GM23338 (cell line): ENCODE data around the gene SEC14L1. TPM values are rescaled to one million over a fixed set of nuclear protein-coding genes. Genes with fewer than 3 reads are reported as not detected.

Experiments used
- ATAC-seq: fragments of 200-7000 bp; cut with Tn5 transposase; 3 replicates; pipeline ENCODE4 v1.9.1; 2020
- DNase-seq: peaks from one replicate; pipeline ENCODE4 v3.0.0-alpha.2; 2015; ENCODE audit warnings: low spot score
- H2AFZ ChIP-seq: fragments of 200-600 bp; sonication (generic); 2 replicates; pipeline ENCODE4 v1.8.0; 2016; ENCODE audit warnings: antibody characterized with exemption, mild to moderate bottlenecking, moderate library complexity
- H3F3A ChIP-seq: fragments of 200-600 bp; sonication (generic); replicated peaks from 2 replicates; pipeline ENCODE4 v1.8.0; 2017; ENCODE audit warnings: antibody characterized with exemption, mixed run types, low read depth
- H3K27ac ChIP-seq: fragments of 200-600 bp; sonication (generic); 2 replicates; pipeline ENCODE4 v1.6.1; 2016; ENCODE audit warnings: low read depth
- H3K27me3 ChIP-seq: fragments of 200-600 bp; sonication (generic); 2 replicates; pipeline ENCODE4 v1.8.0; 2016; ENCODE audit warnings: mild to moderate bottlenecking, mixed run types, moderate library complexity; ENCODE audit not compliant: insufficient read depth
- H3K36me3 ChIP-seq: fragments of 200-600 bp; sonication (generic); 2 replicates; pipeline ENCODE4 v1.8.0; 2016; ENCODE audit warnings: mild to moderate bottlenecking; ENCODE audit not compliant: insufficient read depth
- H3K4me1 ChIP-seq: fragments of 200-600 bp; sonication (generic); 2 replicates; pipeline ENCODE4 v1.8.0; 2016; ENCODE audit warnings: mild to moderate bottlenecking, moderate library complexity; ENCODE audit not compliant: insufficient read depth
- H3K4me2 ChIP-seq: fragments of 200-600 bp; sonication (generic); 2 replicates; pipeline ENCODE4 v1.7.1; 2017; ENCODE audit warnings: mixed run types
- H3K4me3 ChIP-seq: fragments of 200-600 bp; sonication (generic); 2 replicates; pipeline ENCODE4 v1.6.1; 2016; ENCODE audit warnings: mixed run types
- H3K79me2 ChIP-seq: fragments of 200-600 bp; sonication (generic); replicated peaks from 2 replicates; pipeline ENCODE4 v1.8.0; 2017; ENCODE audit warnings: mild to moderate bottlenecking; ENCODE audit not compliant: insufficient read depth
- H3K9me2 ChIP-seq: fragments of 200-600 bp; sonication (generic); 2 replicates; pipeline ENCODE4 v1.8.0; 2017; ENCODE audit not compliant: insufficient read depth
- H4K20me1 ChIP-seq: fragments of 200-600 bp; sonication (generic); replicated peaks from 2 replicates; pipeline ENCODE4 v1.8.0; 2017; ENCODE audit warnings: mild to moderate bottlenecking; ENCODE audit not compliant: insufficient read depth
- H3K27ac Mint-ChIP-seq: 2 replicates; pipeline ENCODE4 v1.8.0; 2020; ENCODE audit warnings: inconsistent platforms, mild to moderate bottlenecking, moderate library complexity, mixed read lengths
- H3K27me3 Mint-ChIP-seq: 3 replicates; pipeline ENCODE4 v1.8.0; 2022; ENCODE audit warnings: low read depth, mild to moderate bottlenecking, moderate library complexity, mixed read lengths, inconsistent platforms; ENCODE audit not compliant: insufficient read depth, poor library complexity
- H3K36me3 Mint-ChIP-seq: 3 replicates; pipeline ENCODE4 v1.8.0; 2021; ENCODE audit warnings: low read depth, mild to moderate bottlenecking, inconsistent platforms, moderate library complexity, mixed read lengths
- H3K4me1 Mint-ChIP-seq: 3 replicates; pipeline ENCODE4 v1.8.0; 2020; ENCODE audit warnings: mild to moderate bottlenecking, inconsistent platforms, mixed read lengths
- H3K4me3 Mint-ChIP-seq: 3 replicates; pipeline ENCODE4 v1.8.0; 2021; ENCODE audit warnings: moderate library complexity, mild to moderate bottlenecking, inconsistent platforms, mixed read lengths
- H3K9me3 Mint-ChIP-seq: 3 replicates; pipeline ENCODE4 v1.8.0; 2020; ENCODE audit warnings: moderate library complexity, mild to moderate bottlenecking, inconsistent platforms, mixed read lengths
- CREB1 ChIP-seq: fragments of 250-450 bp; sonication (Bioruptor Pico); IDR thresholded peaks from 2 replicates; pipeline ENCODE4 v1.5.0; 2020; ENCODE audit warnings: low read depth, mild to moderate bottlenecking, moderate library complexity
- EZH2 ChIP-seq: fragments of 200-600 bp; sonication (generic); IDR thresholded peaks from one replicate; pipeline ENCODE4 v1.8.0; 2017; ENCODE audit warnings: antibody characterized with exemption, mild to moderate bottlenecking, low read depth; ENCODE audit not compliant: unreplicated experiment
- EZH2phosphoT487 ChIP-seq: fragments of 200-600 bp; sonication (generic); IDR thresholded peaks from one replicate; pipeline ENCODE4 v1.8.1; 2018; ENCODE audit warnings: antibody characterized with exemption; ENCODE audit not compliant: unreplicated experiment
- JUNB ChIP-seq: IDR thresholded peaks from one replicate; pipeline ENCODE4 v1.6.1; 2016; ENCODE audit warnings: antibody characterized with exemption; ENCODE audit not compliant: unreplicated experiment
- POLR2AphosphoS5 ChIP-seq: IDR thresholded peaks from 2 replicates; pipeline ENCODE4 v1.6.1; 2016; ENCODE audit warnings: antibody characterized with exemption, low read depth
- STAT1 ChIP-seq: IDR thresholded peaks from one replicate; pipeline ENCODE4 v1.6.1; 2016; ENCODE audit warnings: antibody characterized with exemption; ENCODE audit not compliant: unreplicated experiment
- ZNF114 ChIP-seq: fragments of 250-450 bp; sonication (Bioruptor Pico); IDR thresholded peaks from 2 replicates; pipeline ENCODE4 v1.5.0; 2020; ENCODE audit warnings: mild to moderate bottlenecking, moderate library complexity
- ZNF331 ChIP-seq: fragments of 250-450 bp; sonication (Bioruptor Pico); IDR thresholded peaks from 2 replicates; pipeline ENCODE4 v1.5.0; 2020; ENCODE audit warnings: low read depth, mild to moderate bottlenecking, moderate library complexity
- polyA plus RNA-seq: library from polyadenylated mRNA; unstranded; fragments of >200 nt; fragmentation: Nextera tagmentation; extraction: Ambion mirVana; gene quantifications from 2 replicates; pipeline ENCODE4 v1.2.1, GENCODE V29; 2016
- total RNA-seq: library from RNA; depleted of rRNA; stranded (reverse); fragments of >200 nt; shearing (Covaris generic); gene quantifications from 2 replicates; pipeline ENCODE4 v1.2.3, GENCODE V29; 2014
- TF ChIP-seq, protein P1 (sequence below), 2 experiments: fragments of 200-600 bp in 1 of 2; sonication (generic) in 1 of 2; conservative IDR thresholded peaks; 2 replicates each; pipeline versions ENCODE4 v1.5.1 to v1.6.1; 2016 to 2017; ENCODE audit warnings: antibody characterized with exemption in 2 of 2, low read depth in 2 of 2, mild to moderate bottlenecking in 2 of 2, moderate library complexity in 1 of 2
- TF ChIP-seq, protein P2 (sequence below): fragments of 250-450 bp; sonication (Bioruptor Pico); IDR thresholded peaks from 2 replicates; pipeline ENCODE4 v1.5.0; 2020; ENCODE audit warnings: mild to moderate bottlenecking, moderate library complexity

SEC14L1 gene
- total and polyA plus RNA-seq, 2 experiments from 2014 or later, result 26.8 to 54.8 TPM

DNA sequence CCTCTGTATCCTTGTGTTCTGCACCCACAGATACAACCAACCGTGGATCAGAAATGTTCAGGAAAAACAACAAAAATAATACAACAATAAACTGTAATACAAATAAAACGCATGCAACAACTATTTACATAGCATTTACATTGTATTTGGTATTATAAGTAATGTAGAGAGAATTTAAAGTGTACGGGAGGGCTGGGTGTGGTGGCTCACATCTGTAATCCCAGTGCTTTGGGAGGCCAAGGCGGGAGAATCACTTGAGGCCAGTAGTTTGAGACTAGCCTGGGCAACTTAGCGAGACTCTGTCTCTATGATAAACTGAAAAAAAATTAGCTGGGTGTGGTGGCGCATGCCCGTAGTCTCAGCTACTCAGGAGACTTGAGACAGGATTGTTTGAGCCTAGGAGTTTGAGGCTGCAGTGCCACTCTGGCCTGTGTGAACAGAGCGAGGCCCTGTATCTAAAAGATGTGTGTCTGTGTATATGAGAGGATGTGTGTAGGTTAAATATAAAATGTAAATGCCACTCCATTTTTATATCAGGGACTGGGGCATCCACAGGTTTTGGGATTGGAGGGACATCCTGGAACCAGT lies 13.3 kb downstream of the SEC14L1 start:
- Histone ChIP-seq H3K9me2 (peaks cover 9% of the 10 kb centered on the region), H3K4me1 (no peaks in the 10 kb centered on the region), H3K36me3 (no peaks in the 10 kb centered on the region), H3K4me3 (no peak overlapping the region), H3K4me2 (no peak overlapping the region), H3F3A (no peaks in the 10 kb centered on the region), H2AFZ (no peak overlapping the region), H3K27ac (no peak overlapping the region), H3K79me2 (peaks cover 85% of the 10 kb centered on the region), H4K20me1 (peaks cover 28% of the 10 kb centered on the region), H3K27me3 (no peaks in the 10 kb centered on the region)
- H3K27me3 Mint-ChIP-seq, result peaks cover 5% of the 10 kb centered on the region
- no peaks in the 10 kb centered on the region for H3K9me3 Mint-ChIP-seq
- no peak for ATAC-seq
- DNase-seq, result no peak
- peaks cover 13% of the 10 kb centered on the region for H3K4me1 Mint-ChIP-seq
- H3K4me3 Mint-ChIP-seq, result no peak overlapping the region
- no peaks in the 10 kb centered on the region; the same call in 2 of the 3 replicates for H3K36me3 Mint-ChIP-seq
- TF ChIP-seq POLR2AphosphoS5, result no peak
- TF ChIP-seq CREB1 (CRISPR knock-in tag), result no peak
- no peak for TF ChIP-seq EZH2phosphoT487
- TF ChIP-seq, protein P1, sequence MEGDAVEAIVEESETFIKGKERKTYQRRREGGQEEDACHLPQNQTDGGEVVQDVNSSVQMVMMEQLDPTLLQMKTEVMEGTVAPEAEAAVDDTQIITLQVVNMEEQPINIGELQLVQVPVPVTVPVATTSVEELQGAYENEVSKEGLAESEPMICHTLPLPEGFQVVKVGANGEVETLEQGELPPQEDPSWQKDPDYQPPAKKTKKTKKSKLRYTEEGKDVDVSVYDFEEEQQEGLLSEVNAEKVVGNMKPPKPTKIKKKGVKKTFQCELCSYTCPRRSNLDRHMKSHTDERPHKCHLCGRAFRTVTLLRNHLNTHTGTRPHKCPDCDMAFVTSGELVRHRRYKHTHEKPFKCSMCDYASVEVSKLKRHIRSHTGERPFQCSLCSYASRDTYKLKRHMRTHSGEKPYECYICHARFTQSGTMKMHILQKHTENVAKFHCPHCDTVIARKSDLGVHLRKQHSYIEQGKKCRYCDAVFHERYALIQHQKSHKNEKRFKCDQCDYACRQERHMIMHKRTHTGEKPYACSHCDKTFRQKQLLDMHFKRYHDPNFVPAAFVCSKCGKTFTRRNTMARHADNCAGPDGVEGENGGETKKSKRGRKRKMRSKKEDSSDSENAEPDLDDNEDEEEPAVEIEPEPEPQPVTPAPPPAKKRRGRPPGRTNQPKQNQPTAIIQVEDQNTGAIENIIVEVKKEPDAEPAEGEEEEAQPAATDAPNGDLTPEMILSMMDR (conservative IDR thresholded peaks at IDR 0.05; ENCODE audit: low read depth in 2 of 2), result no peak
- TF ChIP-seq ZNF331, result no peak
- TF ChIP-seq STAT1, result no peak
- TF ChIP-seq EZH2, result no peak
- no peak for TF ChIP-seq JUNB
- TF ChIP-seq, protein P2, sequence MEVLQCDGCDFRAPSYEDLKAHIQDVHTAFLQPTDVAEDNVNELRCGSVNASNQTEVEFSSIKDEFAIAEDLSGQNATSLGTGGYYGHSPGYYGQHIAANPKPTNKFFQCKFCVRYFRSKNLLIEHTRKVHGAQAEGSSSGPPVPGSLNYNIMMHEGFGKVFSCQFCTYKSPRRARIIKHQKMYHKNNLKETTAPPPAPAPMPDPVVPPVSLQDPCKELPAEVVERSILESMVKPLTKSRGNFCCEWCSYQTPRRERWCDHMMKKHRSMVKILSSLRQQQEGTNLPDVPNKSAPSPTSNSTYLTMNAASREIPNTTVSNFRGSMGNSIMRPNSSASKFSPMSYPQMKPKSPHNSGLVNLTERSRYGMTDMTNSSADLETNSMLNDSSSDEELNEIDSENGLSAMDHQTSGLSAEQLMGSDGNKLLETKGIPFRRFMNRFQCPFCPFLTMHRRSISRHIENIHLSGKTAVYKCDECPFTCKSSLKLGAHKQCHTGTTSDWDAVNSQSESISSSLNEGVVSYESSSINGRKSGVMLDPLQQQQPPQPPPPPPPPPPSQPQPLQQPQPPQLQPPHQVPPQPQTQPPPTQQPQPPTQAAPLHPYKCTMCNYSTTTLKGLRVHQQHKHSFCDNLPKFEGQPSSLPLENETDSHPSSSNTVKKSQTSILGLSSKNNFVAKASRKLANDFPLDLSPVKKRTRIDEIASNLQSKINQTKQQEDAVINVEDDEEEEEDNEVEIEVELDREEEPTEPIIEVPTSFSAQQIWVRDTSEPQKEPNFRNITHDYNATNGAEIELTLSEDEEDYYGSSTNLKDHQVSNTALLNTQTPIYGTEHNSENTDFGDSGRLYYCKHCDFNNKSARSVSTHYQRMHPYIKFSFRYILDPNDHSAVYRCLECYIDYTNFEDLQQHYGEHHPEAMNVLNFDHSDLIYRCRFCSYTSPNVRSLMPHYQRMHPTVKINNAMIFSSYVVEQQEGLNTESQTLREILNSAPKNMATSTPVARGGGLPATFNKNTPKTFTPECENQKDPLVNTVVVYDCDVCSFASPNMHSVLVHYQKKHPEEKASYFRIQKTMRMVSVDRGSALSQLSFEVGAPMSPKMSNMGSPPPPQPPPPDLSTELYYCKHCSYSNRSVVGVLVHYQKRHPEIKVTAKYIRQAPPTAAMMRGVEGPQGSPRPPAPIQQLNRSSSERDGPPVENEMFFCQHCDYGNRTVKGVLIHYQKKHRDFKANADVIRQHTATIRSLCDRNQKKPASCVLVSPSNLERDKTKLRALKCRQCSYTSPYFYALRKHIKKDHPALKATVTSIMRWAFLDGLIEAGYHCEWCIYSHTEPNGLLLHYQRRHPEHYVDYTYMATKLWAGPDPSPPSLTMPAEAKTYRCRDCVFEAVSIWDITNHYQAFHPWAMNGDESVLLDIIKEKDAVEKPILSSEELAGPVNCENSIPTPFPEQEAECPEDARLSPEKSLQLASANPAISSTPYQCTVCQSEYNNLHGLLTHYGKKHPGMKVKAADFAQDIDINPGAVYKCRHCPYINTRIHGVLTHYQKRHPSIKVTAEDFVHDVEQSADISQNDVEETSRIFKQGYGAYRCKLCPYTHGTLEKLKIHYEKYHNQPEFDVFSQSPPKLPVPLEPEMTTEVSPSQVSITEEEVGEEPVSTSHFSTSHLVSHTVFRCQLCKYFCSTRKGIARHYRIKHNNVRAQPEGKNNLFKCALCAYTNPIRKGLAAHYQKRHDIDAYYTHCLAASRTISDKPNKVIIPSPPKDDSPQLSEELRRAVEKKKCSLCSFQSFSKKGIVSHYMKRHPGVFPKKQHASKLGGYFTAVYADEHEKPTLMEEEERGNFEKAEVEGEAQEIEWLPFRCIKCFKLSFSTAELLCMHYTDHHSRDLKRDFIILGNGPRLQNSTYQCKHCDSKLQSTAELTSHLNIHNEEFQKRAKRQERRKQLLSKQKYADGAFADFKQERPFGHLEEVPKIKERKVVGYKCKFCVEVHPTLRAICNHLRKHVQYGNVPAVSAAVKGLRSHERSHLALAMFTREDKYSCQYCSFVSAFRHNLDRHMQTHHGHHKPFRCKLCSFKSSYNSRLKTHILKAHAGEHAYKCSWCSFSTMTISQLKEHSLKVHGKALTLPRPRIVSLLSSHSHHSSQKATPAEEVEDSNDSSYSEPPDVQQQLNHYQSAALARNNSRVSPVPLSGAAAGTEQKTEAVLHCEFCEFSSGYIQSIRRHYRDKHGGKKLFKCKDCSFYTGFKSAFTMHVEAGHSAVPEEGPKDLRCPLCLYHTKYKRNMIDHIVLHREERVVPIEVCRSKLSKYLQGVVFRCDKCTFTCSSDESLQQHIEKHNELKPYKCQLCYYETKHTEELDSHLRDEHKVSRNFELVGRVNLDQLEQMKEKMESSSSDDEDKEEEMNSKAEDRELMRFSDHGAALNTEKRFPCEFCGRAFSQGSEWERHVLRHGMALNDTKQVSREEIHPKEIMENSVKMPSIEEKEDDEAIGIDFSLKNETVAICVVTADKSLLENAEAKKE (CRISPR knock-in tag), result no peak
- TF ChIP-seq ZNF114 (CRISPR knock-in tag), result no peak
- H3K27ac Mint-ChIP-seq, result no peak overlapping the region
